ENCODE measurements around the gene EFEMP2. TPM values are rescaled to one million over a fixed set of nuclear protein-coding genes. Genes with fewer than 3 reads are reported as not detected.
"Not testable (repeated sequence)": the region's sequence is repeated elsewhere in the genome, so short reads cannot be mapped to it uniquely, and the experiment has no call there.

The EFEMP2 gene
- polyA plus RNA-seq, 3 donors, result 16.6 to 103 (median 62.4) TPM

- H3K27ac ChIP-seq (ENCODE audit: low read depth, low read length), result no peak overlapping the region
- 65 to 82% (median 74%) methylated on average over 8 of the region's 8 CpGs for WGBS, 3 donors
Observed at GRCh38 chr11:65903715-65904114, 31.1 kb upstream of the EFEMP2 start.

GRCh38 chr11:65903068-65903481 lies 30.5 kb upstream of the EFEMP2 start:
- WGBS, 3 donors, result 22 to 51% (median 26%) methylated on average over 5 of the region's 5 CpGs
- H3K27ac ChIP-seq (ENCODE audit: low read depth, low read length), result no peak overlapping the region

DNA sequence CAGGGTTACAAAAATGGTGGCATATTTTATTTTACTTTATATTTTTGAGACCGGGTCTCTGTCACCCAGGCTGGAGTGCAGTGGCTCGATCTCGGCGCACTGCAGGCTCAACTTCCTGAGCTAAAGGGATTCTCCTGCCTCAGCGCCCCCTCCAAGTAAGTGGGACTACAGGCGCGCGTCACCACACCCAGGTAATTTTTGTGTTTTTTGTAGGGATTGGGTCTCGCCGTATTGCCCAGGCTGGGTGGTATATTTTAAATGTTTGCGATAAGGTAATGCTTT lies 28.2 kb upstream of the EFEMP2 start:
- no peak overlapping the region for H3K27ac ChIP-seq (ENCODE audit: low read depth, low read length)
- WGBS, 3 donors, result 73 to 83% (median 75%) methylated on average over 11 of the region's 11 CpGs

DNA sequence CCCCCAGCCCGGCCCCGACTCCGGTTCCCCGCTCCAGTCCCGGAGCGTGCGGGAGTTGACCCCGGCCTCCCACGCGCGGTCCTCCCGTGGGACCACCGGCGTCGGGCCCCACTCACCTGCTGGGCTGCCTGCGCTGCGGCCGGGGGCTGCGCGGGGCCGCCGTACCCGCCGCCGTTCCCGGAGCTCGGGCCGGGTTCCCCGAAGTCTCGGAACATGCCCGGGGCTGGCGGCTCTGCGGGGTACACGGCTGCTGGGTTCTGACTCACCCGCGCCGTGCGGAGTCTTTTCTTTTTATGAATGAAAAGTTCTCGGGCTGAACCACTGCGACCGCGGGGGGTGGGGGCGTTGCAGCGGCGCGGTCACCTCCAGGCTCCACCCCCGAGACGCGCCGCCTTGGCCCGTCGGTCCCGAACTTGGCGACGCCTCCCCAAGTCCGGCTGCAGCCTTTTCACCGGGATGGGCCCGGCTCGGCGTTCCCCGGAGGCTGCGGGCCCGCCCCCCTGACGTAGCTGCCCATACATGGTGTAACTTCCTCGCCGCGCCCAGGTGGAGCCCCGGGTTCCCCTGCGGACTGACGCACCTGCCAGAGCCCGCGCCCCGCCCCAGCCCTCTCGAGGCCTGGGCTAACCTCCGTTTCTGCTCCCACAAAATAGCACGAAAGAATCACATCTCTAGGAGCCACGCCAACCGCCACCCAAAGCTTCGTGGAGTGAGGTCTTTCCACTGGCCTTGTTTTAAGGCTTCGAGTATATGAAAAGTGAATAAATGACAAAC lies 27.7 kb upstream of the EFEMP2 start, which contains the start of gene FOSL1:
FOSL1 (minus strand) TSS at position 264 of the 774 bp plus-strand sequence; CDS start at position 215, 49 bp downstream.
- 1 to 3% (median 2%) methylated on average over 68 to 80 of the region's 80 CpGs for WGBS, 3 donors
- H3K27ac ChIP-seq (ENCODE audit: low read depth, low read length), result no peak within 1 kb of the TSS

DNA sequence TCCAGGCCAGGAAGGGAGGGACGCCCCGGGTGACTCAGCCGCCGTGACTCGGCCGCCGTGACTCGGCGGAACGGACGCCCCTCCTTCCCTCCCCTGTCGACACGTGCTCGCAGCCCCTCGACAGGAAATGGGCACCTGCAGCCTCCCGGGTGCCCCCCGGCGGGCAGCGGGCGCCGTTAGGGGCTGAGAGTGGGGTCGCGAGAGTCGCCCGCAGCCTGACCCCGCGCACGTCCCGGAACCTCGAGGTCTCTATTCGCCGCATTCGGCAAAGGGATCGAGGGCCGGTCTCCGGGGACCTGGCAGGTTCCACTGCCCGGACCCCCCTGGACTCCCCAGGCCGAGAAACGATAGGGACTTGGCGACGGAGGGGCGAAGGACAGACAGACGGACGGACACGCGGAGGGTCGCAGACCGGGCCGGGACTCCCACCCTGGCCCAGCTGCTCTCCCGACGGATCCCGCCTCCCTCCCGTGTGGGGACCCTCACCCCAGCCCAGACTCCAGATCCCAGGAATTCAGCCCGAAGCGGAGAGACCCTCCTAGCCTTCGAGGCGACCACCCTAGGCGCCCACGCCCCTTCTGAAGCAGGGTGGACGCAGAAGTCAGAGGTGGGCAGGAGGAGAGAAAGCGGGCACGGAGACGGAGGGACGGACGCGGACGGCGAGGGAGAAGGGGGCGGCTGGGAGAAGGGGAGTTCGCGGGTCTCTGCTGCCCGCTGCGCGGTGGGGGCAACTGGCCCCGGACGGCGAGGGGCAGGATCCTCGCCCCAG lies 26.9 kb upstream of the EFEMP2 start:
- 1 to 2% (median 2%) methylated on average over 64 to 78 of the region's 78 CpGs for WGBS, 3 donors
- H3K27ac ChIP-seq (ENCODE audit: low read depth, low read length), result no peak overlapping the region

DNA sequence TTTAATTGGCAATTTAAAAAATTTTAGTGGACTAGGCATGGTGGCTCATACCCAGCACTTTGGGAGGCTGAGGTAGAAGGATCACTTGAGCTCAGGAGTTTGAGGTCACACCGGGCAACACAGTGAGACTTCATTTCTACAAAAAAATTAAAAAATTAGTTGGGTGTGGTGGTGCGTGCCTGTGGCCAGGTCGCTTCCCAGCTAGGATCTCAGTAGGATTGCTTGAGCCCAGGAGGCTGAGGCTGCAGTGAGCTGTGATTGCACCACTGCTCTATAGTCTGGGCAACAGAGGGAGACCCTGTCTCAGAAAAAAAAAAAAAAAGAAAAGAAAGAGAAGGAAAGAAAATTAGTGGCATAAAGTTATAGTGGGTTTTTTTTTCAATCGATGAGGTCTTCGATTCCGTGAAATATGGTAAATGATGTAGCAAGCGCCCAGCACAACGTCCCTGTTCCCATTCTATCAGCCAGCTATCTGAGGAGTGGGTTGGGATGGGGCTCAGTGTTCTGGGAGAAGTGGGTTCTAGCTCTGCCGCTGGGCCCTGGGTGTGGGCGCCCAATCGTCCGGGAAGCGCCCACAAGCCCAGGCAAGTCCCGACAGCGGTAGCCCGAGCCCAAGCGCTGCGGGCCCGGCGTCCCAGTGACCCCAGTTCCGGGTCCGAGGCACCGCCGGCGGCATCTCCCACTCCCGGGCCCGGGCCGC lies 26.2 kb upstream of the EFEMP2 start:
- H3K27ac ChIP-seq (ENCODE audit: low read depth, low read length), result no peak overlapping the region
- WGBS, 3 donors, result 25 to 41% (median 27%) methylated on average over 16 to 28 of the region's 28 CpGs

- WGBS, 3 donors, result 86 to 94% (median 93%) methylated on average over 4 of the region's 4 CpGs
- no peak overlapping the region for H3K27ac ChIP-seq (ENCODE audit: low read depth, low read length)
Observed at GRCh38 chr11:65897020-65897471, 24.4 kb upstream of the EFEMP2 start.

GRCh38 chr11:65896034-65896999 lies 23.7 kb upstream of the EFEMP2 start:
- 87 to 94% (median 94%) methylated on average over 14 of the region's 14 CpGs for WGBS, 3 donors
- H3K27ac ChIP-seq (ENCODE audit: low read depth, low read length), result no peak overlapping the region

GRCh38 chr11:65895482-65895981 lies 22.9 kb upstream of the EFEMP2 start:
- WGBS, 3 donors, result 87 to 96% (median 92%) methylated on average over 5 of the region's 5 CpGs

GRCh38 chr11:65894034-65894591 lies 21.5 kb upstream of the EFEMP2 start:
- H3K27ac ChIP-seq (ENCODE audit: low read depth, low read length), result peak overlapping the region; percentile 81
- 48 to 89% (median 52%) methylated on average over 16 of the region's 16 CpGs for WGBS, 3 donors

More at GRCh38 chr11:65895482-65895981, 22.9 kb upstream of the EFEMP2 start:
- H3K27ac ChIP-seq (ENCODE audit: low read depth, low read length), result no peak overlapping the region

DNA sequence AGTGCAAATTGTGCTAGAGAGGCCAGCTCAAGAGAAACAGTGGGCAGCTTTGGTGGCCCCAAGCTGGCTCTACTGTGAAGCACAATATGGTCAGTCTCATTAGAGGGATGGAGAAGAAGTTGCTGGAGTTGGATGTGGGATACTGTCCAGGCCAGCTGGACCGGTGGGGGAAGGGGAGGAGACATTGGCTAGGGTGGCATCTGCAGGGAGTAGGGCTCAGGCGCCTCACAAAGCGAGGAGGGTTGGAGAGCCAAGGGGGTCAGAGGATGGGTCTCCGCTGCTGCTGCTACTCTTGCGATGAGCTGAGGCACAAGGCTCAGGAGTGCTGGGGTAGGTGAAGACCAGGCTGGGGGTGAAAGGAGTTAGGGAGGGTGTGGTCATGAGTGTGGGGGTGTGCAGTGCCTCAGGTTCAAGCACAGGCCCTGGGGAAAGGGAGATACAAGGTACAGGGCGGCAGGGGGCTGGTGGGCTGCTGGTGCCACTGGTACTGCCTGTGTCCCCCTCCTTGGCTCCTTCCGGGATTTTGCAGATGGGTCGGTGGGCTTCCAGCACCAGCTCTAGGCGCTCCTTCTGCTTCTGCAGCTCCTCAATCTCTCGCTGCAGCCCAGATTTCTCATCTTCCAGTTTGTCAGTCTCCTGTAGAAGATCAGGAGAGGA lies 20.2 kb upstream of the EFEMP2 start:
- WGBS, 3 donors, result 67 to 78% (median 71%) methylated on average over 10 of the region's 10 CpGs
- no peak overlapping the region for H3K27ac ChIP-seq (ENCODE audit: low read depth, low read length)

DNA sequence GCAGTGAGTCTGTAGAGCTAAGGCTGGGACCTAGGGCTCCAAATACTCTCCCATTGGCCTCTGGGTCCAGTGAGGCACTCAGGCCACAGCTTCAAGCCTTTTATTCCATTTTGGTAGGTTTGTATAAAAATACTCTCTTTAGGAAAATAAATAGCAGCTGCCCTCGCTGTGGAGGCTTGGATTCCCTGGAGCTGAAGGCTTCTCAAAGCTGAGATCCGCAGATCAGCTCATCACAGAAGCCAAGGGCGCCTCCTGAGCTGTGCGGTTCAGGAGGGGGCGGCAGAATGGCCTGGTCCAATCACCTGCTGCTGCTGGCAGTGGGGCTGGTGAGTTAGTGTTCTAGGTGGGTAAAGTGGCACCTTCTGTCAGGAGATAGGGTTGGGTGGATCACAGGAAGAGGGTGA lies 19.5 kb upstream of the EFEMP2 start:
- 60 to 79% (median 65%) methylated on average over 5 of the region's 5 CpGs for WGBS, 3 donors
- H3K27ac ChIP-seq (ENCODE audit: low read depth, low read length), result not testable (repeated sequence)

GRCh38 chr11:65891219-65892136 lies 18.9 kb upstream of the EFEMP2 start:
- WGBS, 3 donors, result 4 to 15% (median 5%) methylated on average over 57 of the region's 57 CpGs
- H3K27ac ChIP-seq (ENCODE audit: low read depth, low read length), result no peak overlapping the region

DNA sequence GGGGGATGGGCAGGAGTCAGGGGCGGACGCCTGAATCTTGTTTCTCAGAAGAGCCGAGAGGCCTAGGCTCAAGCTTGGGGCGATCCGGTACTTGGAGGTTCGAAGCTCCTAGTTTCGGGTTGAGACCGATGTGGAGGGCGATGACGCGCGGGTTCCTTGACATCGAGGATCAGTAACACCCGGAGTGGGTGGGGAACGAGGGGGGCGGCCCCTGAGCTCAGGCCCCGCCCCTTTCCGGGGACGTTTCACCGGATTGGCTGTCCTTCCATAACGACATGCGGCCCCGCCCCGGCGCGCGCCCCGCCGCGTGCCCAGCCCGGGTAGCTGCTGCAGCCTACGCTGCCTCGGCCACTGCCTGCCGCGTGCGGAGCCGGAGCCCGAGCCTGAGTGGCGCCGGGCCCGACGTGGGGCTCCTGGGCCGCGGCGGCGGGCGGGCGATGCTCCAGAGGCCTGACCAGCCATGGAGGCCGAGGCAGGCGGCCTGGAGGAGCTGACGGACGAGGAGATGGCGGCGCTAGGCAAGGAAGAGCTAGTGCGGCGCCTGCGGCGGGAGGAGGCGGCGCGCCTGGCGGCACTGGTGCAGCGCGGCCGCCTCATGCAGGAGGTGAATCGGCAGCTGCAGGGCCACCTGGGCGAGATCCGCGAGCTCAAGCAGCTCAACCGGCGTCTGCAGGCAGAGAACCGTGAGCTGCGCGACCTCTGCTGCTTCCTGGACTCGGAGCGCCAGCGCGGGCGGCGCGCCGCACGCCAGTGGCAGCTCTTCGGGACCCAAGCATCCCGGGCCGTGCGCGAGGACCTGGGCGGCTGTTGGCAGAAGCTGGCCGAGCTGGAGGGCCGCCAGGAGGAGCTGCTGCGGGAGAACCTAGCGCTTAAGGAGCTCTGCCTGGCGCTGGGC lies 18.0 kb upstream of the EFEMP2 start, which contains the start of gene CCDC85B:
CCDC85B (plus strand) TSS at position 350 of the 895 bp plus-strand sequence; CDS start at position 461, 111 bp downstream.
- 0 to 1% (median 0%) methylated on average over 91 to 94 of the region's 94 CpGs for WGBS, 3 donors
- H3K27ac ChIP-seq (ENCODE audit: low read depth, low read length), result peak within 1 kb of the TSS; percentile 82
